Vagina (tissue), 2 donors: ENCODE measurements around the gene IPP. TPM values are rescaled to one million over a fixed set of nuclear protein-coding genes. Genes with fewer than 3 reads are reported as not detected.
"Not testable (repeated sequence)": the region's sequence is repeated elsewhere in the genome, so short reads cannot be mapped to it uniquely, and the experiment has no call there.

ENCODE experiments used
- DNase-seq, 2 donors: peaks; one replicate each; pipeline ENCODE4 v3.0.0-alpha.2; 2017; ENCODE audit errors: extremely low spot score in 2 of 2
- H3K27ac ChIP-seq: fragments of 200-600 bp; sonication (generic); one replicate; pipeline ENCODE4 v1.5.1; 2019
- H3K27me3 ChIP-seq: fragments of 200-600 bp; sonication (generic); one replicate; pipeline ENCODE4 v1.5.1; 2019
- H3K36me3 ChIP-seq, 2 donors: fragments of 200-600 bp; sonication (generic); one replicate each; pipeline ENCODE4 v1.5.1; 2017 to 2019
- H3K4me1 ChIP-seq: fragments of 200-600 bp; sonication (generic); one replicate; pipeline ENCODE4 v1.5.1; 2019
- H3K4me3 ChIP-seq, 2 donors: fragments of 200-600 bp; sonication (generic); 1 replicate in 1 of 2; 2 replicates in 1 of 2; pipeline ENCODE4 v1.5.1; 2016 to 2019
- H3K9me3 ChIP-seq: fragments of 200-600 bp; sonication (generic); one replicate; pipeline ENCODE4 v1.5.1; 2019
- CTCF ChIP-seq, 3 experiments: fragments of 450-650 bp in 2 of 3; fragments of 200-600 bp in 1 of 3; sonication (generic) in 1 of 3; IDR thresholded peaks; one replicate each; pipeline ENCODE4 v1.5.1; 2017 to 2019; ENCODE audit warnings: antibody characterized with exemption in 3 of 3, mild to moderate bottlenecking in 2 of 3, moderate library complexity in 2 of 3
- POLR2A ChIP-seq, 2 donors: fragments of 450-650 bp; IDR thresholded peaks; one replicate each; pipeline ENCODE4 v1.6.1; 2017; ENCODE audit warnings: antibody characterized with exemption in 2 of 2, mild to moderate bottlenecking in 2 of 2, moderate library complexity in 2 of 2
- POLR2AphosphoS5 ChIP-seq, 2 donors: sonication (generic); formaldehyde crosslinking; IDR thresholded peaks; one replicate each; pipeline ENCODE4 v1.9.0; 2017; ENCODE audit warnings: antibody characterized with exemption in 2 of 2, mild to moderate bottlenecking in 2 of 2, low read depth in 1 of 2; ENCODE audit not compliant: insufficient read depth in 1 of 2
- intact Hi-C: fragments of 100-400 bp; cut with DNase I; formaldehyde crosslinking; loops from one replicate; pipeline ENCODE4 v1.15.1; 2023
- total RNA-seq: library from RNA; depleted of rRNA; stranded (reverse); fragments of >200 nt; gene quantifications from one replicate; pipeline ENCODE4 v1.2.3, GENCODE V29; 2016

IPP gene
- total RNA-seq, 1 donor from 2014 or later, result 5.6 TPM

- Histone ChIP-seq H3K9me3 (peaks cover 5% of the 10 kb centered on the region), H3K36me3 (no peaks in the 10 kb centered on the region), H3K4me1 (peaks cover 9% of the 10 kb centered on the region), H3K27ac (no peak overlapping the region), H3K27me3 (no peaks in the 10 kb centered on the region), H3K4me3 (no peak overlapping the region)
- DNase-seq, result no peak
- intact Hi-C loops, result no loop called here
- TF ChIP-seq POLR2AphosphoS5 (IDR thresholded peaks at IDR 0.05; ENCODE audit: insufficient read depth in 1 of 2, low read depth in 1 of 2) (no peak), CTCF (IDR thresholded peaks at IDR 0.05) (no peak), POLR2A (IDR thresholded peaks at IDR 0.05) (no peak)
Observed at GRCh38 chr1:45753248-45754037, 3.0 kb upstream of the IPP start.

GRCh38 chr1:45752441-45753052 is 2.1 kb upstream of the IPP start:
- TF ChIP-seq POLR2AphosphoS5 (IDR thresholded peaks at IDR 0.05; ENCODE audit: insufficient read depth in 1 of 2, low read depth in 1 of 2), result no peak
- no peak for TF ChIP-seq CTCF (IDR thresholded peaks at IDR 0.05)
- TF ChIP-seq POLR2A (IDR thresholded peaks at IDR 0.05), result no peak
- no peak overlapping the region for H3K27ac ChIP-seq
- H3K36me3 ChIP-seq, result no peaks in the 10 kb centered on the region
- H3K9me3 ChIP-seq, result peaks cover 5% of the 10 kb centered on the region
- no peak overlapping the region for H3K4me3 ChIP-seq
- peaks cover 15% of the 10 kb centered on the region for H3K4me1 ChIP-seq
- no peak for DNase-seq
- no peaks in the 10 kb centered on the region for H3K27me3 ChIP-seq
- intact Hi-C loops, result no loop called here

- H3K27ac ChIP-seq, result no peak overlapping the region
- peaks cover 15% of the 10 kb centered on the region for H3K4me1 ChIP-seq
- TF ChIP-seq CTCF (IDR thresholded peaks at IDR 0.05), result no peak
- TF ChIP-seq POLR2A (IDR thresholded peaks at IDR 0.05), result no peak
- no peak for TF ChIP-seq POLR2AphosphoS5 (IDR thresholded peaks at IDR 0.05; ENCODE audit: insufficient read depth in 1 of 2, low read depth in 1 of 2)
- intact Hi-C loops, result no loop called here
- H3K9me3 ChIP-seq, result peaks cover 5% of the 10 kb centered on the region
- H3K27me3 ChIP-seq, result no peaks in the 10 kb centered on the region
- no peak for DNase-seq
- H3K36me3 ChIP-seq, result no peaks in the 10 kb centered on the region
- H3K4me3 ChIP-seq, result no peak overlapping the region
Observed at GRCh38 chr1:45752014-45752413, 1.6 kb upstream of the IPP start.

- H3K36me3 ChIP-seq, DNase-seq, intact Hi-C loops, H3K27me3 ChIP-seq, H3K9me3 ChIP-seq: not testable (repeated sequence)
- Histone ChIP-seq H3K27ac (peak overlapping the region; percentile 96), H3K4me1 (peaks cover 15% of the 10 kb centered on the region), H3K4me3 (peak overlapping the region; percentile 54 to 78)
Observed at GRCh38 chr1:45751039-45751838, 786 bp upstream of the IPP start.

- intact Hi-C loops, result no loop called here
- TF ChIP-seq CTCF (IDR thresholded peaks at IDR 0.05) (no peak), POLR2A (IDR thresholded peaks at IDR 0.05) (no peak), POLR2AphosphoS5 (IDR thresholded peaks at IDR 0.05; ENCODE audit: insufficient read depth in 1 of 2, low read depth in 1 of 2) (no peak)
- Histone ChIP-seq H3K4me3 (no peak overlapping the region), H3K27ac (no peak overlapping the region), H3K9me3 (no peaks in the 10 kb centered on the region), H3K36me3 (peaks cover 0 to 16% of the 10 kb centered on the region in 2 donors), H3K4me1 (peaks cover 15% of the 10 kb centered on the region), H3K27me3 (no peaks in the 10 kb centered on the region)
- DNase-seq, result no peak
Observed at GRCh38 chr1:45746922-45747321, 3.5 kb downstream of the IPP start.

GRCh38 chr1:45739641-45740156 is 10.8 kb downstream of the IPP start:
- H3K9me3 ChIP-seq, intact Hi-C loops, H3K4me1 ChIP-seq, H3K27ac ChIP-seq, DNase-seq, H3K4me3 ChIP-seq, H3K27me3 ChIP-seq: not testable (repeated sequence)
- peaks cover 0 to 17% of the 10 kb centered on the region in 2 donors for H3K36me3 ChIP-seq
